Measurements from ENCODE around the gene ASF1A. TPM values are rescaled to one million over a fixed set of nuclear protein-coding genes. Genes with fewer than 3 reads are reported as not detected.

ASF1A gene
- total RNA-seq, 1 experiment from 2014 or later = 69.6 TPM

GRCh38 chr6:118876198-118876597 is 17.8 kb upstream of the ASF1A start:
- intact Hi-C loops (cut with micrococcal nuclease; ENCODE audit: unreplicated experiment) = no loop called here
- CTCF ChIA-PET = no interaction called here

GRCh38 chr6:118876814-118877213 is 17.1 kb upstream of the ASF1A start:
- H3K27me3 ChIP-seq (replicated peaks; ENCODE audit: insufficient read depth, low read depth, low read length, poor library complexity) = no peaks in the 10 kb centered on the region
- H3K27ac ChIP-seq (ENCODE audit: low read depth, low read length, poor library complexity, severe bottlenecking) = no peak overlapping the region
- no peak overlapping the region for H3K4me3 ChIP-seq (ENCODE audit: low read depth, low read length, poor library complexity, severe bottlenecking)
- ChIA-PET CTCF (no interaction called here), POLR2A (ENCODE audit: low non-redundant PET) (no interaction called here)
- no peaks in the 10 kb centered on the region for H3K9me3 ChIP-seq (ENCODE audit: low read depth, low read length, poor library complexity, severe bottlenecking)
- no TSS peak for BruUV-seq (replicated peaks)
- intact Hi-C loops (cut with micrococcal nuclease; ENCODE audit: unreplicated experiment) = no loop called here
- TF ChIP-seq EZH2 (IDR thresholded peaks at IDR 0.05; ENCODE audit: borderline replicate concordance, low read depth, low read length, poor library complexity, severe bottlenecking) (no peak), CTCF (conservative IDR thresholded peaks at IDR 0.05; ENCODE audit: low read depth, low read length) (no peak)
- H3K36me3 ChIP-seq (ENCODE audit: insufficient read depth, low read length, poor library complexity, severe bottlenecking) = no peaks in the 10 kb centered on the region
- H3K4me1 ChIP-seq (ENCODE audit: insufficient read depth, low read length, poor library complexity, severe bottlenecking) = no peaks in the 10 kb centered on the region
- DNase-seq (ENCODE audit: low spot score) = no peak

More at GRCh38 chr6:118876198-118876597, 17.8 kb upstream of the ASF1A start:
- Histone ChIP-seq H3K36me3 (ENCODE audit: insufficient read depth, low read length, poor library complexity, severe bottlenecking) (no peaks in the 10 kb centered on the region), H3K9me3 (ENCODE audit: low read depth, low read length, poor library complexity, severe bottlenecking) (no peaks in the 10 kb centered on the region), H3K27me3 (replicated peaks; ENCODE audit: insufficient read depth, low read depth, low read length, poor library complexity) (no peaks in the 10 kb centered on the region), H3K4me1 (ENCODE audit: insufficient read depth, low read length, poor library complexity, severe bottlenecking) (no peaks in the 10 kb centered on the region), H3K4me3 (ENCODE audit: low read depth, low read length, poor library complexity, severe bottlenecking) (no peak overlapping the region), H3K27ac (ENCODE audit: low read depth, low read length, poor library complexity, severe bottlenecking) (no peak overlapping the region)
- TF ChIP-seq CTCF (conservative IDR thresholded peaks at IDR 0.05; ENCODE audit: low read depth, low read length) = no peak
- TF ChIP-seq EZH2 (IDR thresholded peaks at IDR 0.05; ENCODE audit: borderline replicate concordance, low read depth, low read length, poor library complexity, severe bottlenecking) = no peak
- POLR2A ChIA-PET (ENCODE audit: low non-redundant PET) = no interaction called here
- DNase-seq (ENCODE audit: low spot score) = no peak
- BruUV-seq (replicated peaks) = no TSS peak

- no peak overlapping the region for H3K4me3 ChIP-seq (ENCODE audit: low read depth, low read length, poor library complexity, severe bottlenecking)
- POLR2A ChIA-PET (ENCODE audit: low non-redundant PET) = interaction anchor here (0.5 kb wide), 1 partner anchor 200 kb away, joined by 5 read pairs; the partner anchor contains the start of gene FAM184A
- H3K4me1 ChIP-seq (ENCODE audit: insufficient read depth, low read length, poor library complexity, severe bottlenecking) = no peaks in the 10 kb centered on the region
- no peaks in the 10 kb centered on the region for H3K36me3 ChIP-seq (ENCODE audit: insufficient read depth, low read length, poor library complexity, severe bottlenecking)
- TF ChIP-seq EZH2 (IDR thresholded peaks at IDR 0.05; ENCODE audit: borderline replicate concordance, low read depth, low read length, poor library complexity, severe bottlenecking) = no peak
- no peak for TF ChIP-seq CTCF (conservative IDR thresholded peaks at IDR 0.05; ENCODE audit: low read depth, low read length)
- BruUV-seq (replicated peaks) = no TSS peak
- H3K27me3 ChIP-seq (replicated peaks; ENCODE audit: insufficient read depth, low read depth, low read length, poor library complexity) = no peaks in the 10 kb centered on the region
- DNase-seq (ENCODE audit: low spot score) = no peak
- no peak overlapping the region for H3K27ac ChIP-seq (ENCODE audit: low read depth, low read length, poor library complexity, severe bottlenecking)
- CTCF ChIA-PET = no interaction called here
- H3K9me3 ChIP-seq (ENCODE audit: low read depth, low read length, poor library complexity, severe bottlenecking) = no peaks in the 10 kb centered on the region
- intact Hi-C loops (cut with micrococcal nuclease; ENCODE audit: unreplicated experiment) = no loop called here
Observed at GRCh38 chr6:118877806-118878205, 16.1 kb upstream of the ASF1A start.
